Activated T-helper 1 cell treated with Interleukin-2 at 50 U/mL for 16 hours (primary cell): Measurements from ENCODE around the gene PRKAG2.
"Not testable (repeated sequence)": the region's sequence is repeated elsewhere in the genome, so short reads cannot be mapped to it uniquely, and the experiment has no call there.

Source experiments
- DNase-seq: peaks from one replicate; pipeline ENCODE4 v3.0.0-alpha.2; 2020; ENCODE audit warnings: low read depth

PRKAG2 gene

DNA sequence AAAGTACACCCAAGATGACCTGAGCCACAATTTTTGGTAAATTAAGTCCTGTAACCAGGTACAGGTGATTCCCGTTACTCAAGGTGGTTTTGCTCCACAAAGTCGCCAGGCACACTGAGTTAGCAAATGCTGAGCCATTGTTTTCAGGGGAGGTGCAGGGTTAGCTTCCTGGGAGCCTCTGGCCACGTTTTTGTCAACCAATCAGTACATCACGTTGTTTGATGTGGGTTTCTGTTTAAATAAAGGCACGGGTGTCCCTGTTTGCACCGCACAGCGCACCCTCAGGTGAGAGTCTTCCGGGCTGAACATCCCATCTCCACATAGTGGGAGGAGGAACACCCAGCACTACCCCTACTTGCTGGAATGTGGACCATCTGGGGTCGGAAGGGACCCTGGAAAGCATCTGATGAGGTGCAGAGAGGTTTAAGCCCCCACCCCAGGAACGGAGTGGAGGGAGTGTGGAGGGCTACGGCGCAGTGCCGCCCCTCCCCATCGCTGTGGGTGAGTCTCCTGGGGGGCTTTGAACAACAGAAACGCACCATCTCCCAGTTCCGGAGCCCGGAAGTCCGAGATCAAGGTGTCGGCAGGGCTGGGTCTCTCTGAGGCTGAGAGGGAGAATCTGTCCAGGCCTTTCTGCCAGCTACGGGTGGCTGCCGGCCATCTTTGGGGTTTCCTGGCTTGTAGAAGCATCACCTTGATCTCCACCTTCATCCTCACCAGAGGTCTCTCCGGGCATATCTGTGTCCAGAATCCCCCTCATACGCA is 42.5 kb downstream of the PRKAG2 start:
- no peak for DNase-seq

- no peak for DNase-seq
Measured at GRCh38 chr7:151833691-151834090, 43.2 kb downstream of the PRKAG2 start.

DNA sequence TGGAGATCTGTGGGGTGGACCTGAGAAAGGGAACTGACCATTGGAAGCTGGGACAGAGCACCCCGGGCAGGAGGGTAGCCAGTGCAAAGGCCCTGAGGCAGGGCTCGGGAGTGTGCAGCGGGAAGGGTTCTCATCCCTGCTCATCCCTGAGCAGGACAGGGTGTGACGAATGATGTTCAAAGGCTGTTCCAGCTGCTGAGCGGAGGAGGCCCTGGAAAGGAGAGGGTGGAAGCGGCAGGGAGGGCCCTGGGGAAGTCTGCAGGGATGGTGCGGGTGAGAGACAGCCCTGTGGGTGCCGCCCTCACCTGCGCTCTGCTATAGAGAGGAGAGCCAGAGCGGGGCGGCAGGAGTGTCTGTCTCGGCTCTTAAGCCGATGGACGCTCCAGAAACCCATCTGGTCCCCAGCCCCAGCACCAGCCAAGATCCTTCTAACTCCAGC is 43.7 kb downstream of the PRKAG2 start:
- DNase-seq, result no peak

DNA sequence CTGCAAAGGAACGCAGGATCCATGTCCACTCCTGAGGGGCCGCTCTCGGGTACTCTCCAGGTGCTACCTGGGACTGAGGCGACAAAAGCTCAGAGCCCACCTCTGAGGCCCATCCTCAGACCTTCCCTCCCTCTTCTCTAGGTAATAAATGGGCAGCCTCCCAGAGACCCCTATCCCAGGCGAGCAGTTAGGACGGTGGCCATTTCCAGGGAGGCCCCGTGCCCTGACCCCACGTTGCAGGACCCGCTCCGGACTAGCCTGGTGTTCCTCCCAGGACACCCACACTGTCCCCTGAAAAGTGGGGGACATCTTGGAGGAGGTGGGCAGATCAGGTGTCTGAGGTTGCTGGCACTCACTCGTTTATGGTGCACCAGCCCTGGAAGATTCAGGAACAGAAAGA is 44.3 kb downstream of the PRKAG2 start:
- DNase-seq, result no peak

DNA sequence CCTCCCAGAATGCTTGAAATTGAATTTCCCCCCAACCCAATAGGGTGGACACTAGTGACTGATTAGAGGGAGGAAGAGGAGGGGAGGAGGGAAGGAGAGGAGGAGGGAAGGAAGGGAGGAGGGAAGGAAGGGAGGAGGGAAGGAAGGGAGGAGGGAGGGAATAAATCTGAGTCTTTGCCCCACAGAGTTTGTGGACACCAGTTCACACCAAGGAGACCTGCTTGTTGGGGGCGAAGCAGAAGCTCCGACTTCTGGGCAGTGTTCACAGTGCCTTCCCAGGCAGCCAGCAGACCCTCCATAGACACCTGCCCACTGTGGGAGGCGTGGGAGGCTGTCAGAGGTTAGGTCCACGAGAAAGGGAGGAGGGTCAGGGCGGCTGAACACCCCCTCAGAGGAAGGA is 44.8 kb downstream of the PRKAG2 start:
- no peak for DNase-seq

- DNase-seq, result no peak
Measured at GRCh38 chr7:151831606-151832005, 45.3 kb downstream of the PRKAG2 start.

DNA sequence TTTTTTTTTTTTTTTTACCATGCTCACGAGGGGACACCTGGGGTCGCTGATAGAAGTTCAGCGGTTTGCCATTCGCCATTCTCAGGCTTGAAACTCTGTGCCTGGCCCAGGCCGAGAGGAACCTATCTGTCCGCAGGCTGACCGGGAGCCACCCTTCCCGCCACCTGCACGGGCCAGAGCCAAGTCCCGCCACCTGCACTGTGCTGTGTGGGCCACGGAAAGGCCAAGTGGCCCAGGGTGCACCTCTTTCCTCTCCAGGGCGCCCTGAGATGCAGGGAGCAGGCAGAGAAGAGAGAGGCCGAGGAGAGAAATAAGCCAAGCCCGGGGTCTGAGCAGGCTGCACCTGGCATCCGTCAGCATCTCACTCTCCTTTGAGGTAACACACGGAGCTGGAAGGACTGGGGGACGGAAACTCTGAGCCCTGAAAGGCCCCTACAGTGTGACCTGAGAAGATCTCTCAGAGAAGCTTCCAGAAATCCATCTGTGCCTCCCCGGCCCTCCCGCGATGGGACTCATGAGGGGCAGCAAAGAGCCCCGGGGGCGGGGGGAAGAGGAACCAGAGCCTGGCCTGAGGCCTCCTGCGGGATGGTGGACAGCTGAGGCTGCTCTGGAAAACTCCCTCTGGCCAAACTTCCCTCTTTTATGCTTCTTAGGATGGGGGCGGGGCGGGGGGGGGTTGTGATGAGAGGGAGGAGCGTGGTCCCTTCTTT is 46.6 kb downstream of the PRKAG2 start:
- no peak for DNase-seq

GRCh38 chr7:151829707-151830106 is 47.2 kb downstream of the PRKAG2 start:
- DNase-seq, result no peak

GRCh38 chr7:151827620-151828019 is 49.3 kb downstream of the PRKAG2 start:
- no peak for DNase-seq

DNA sequence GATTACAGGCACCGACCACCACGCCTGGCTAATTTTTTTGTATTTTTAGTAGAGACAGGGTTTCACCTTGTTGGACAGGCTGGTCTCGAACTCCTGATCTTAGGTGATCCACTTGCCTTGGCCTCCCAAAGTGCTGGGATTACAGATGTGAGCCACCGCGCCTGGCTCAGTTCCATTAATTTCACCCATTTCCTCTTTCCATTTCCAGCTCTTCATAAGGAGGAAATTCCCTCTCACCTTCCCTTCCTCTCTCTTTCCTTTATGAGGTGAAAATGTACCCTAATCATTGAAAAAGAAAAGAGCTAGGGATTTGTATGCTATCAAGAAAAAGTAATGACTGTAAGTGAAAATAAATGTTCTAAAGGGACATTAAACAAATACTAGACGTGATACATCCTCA is 50.6 kb downstream of the PRKAG2 start:
- not testable (repeated sequence) for DNase-seq

GRCh38 chr7:151825721-151826120 is 51.2 kb downstream of the PRKAG2 start:
- no peak for DNase-seq

DNA sequence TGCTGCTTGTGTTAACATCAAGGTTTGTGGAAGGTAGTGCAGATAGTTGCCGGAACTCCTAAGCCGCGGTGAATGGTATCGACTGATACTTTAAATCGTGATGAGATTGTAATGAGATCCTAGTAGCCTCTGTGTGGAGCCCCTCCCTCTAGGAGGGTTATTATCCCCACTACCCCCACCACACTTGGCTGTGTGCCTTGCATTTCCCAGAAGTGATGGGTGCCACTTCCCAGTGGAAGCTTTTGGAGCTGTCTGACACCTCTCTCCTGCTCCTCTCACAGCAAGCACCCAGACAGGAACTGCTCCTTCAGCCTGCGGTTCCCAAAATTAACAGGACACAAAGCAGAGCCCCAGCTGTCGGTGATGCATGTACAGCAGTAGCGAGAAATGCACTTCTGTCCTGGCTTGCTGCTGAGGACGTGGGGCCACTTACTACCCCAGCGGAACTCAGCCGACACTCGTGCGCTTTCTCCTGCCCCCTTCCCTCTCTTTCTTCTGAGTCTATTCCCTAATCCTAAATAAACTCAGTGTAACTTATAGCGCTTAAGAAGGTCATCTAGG is 52.5 kb downstream of the PRKAG2 start:
- DNase-seq, result no peak

GRCh38 chr7:151823566-151824372 is 53.1 kb downstream of the PRKAG2 start:
- DNase-seq, result no peak

DNA sequence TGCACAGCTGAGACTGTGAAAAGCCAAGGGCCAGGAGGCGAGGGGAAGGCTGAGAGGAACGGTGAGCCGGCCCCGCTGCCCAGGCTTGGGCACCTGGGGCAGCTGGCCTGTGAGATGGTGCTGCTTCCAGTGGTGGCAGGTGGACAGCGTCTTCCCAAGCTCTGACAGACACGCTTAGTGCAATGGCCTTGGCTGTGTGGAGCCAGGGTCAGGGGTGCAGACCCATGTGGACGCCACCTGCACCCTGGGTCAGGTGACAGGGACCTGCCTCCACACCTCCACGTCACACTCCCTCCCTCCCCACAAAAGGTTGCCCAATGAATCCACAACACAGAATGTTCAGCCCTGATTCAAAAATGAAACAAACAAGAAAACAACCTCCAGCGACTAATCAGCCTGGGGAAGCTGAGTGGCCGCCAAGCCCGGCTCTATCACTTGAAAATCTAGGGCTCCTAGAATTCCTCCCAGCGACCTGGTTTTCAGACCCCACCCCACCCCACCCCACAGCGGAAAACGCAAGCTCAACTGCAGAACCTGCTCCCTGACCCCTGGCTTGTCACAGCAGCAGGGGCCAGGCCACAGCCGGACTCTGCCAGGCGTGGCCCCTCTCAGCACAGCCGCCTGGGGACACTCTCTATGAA is 54.3 kb downstream of the PRKAG2 start:
- no peak for DNase-seq

DNA sequence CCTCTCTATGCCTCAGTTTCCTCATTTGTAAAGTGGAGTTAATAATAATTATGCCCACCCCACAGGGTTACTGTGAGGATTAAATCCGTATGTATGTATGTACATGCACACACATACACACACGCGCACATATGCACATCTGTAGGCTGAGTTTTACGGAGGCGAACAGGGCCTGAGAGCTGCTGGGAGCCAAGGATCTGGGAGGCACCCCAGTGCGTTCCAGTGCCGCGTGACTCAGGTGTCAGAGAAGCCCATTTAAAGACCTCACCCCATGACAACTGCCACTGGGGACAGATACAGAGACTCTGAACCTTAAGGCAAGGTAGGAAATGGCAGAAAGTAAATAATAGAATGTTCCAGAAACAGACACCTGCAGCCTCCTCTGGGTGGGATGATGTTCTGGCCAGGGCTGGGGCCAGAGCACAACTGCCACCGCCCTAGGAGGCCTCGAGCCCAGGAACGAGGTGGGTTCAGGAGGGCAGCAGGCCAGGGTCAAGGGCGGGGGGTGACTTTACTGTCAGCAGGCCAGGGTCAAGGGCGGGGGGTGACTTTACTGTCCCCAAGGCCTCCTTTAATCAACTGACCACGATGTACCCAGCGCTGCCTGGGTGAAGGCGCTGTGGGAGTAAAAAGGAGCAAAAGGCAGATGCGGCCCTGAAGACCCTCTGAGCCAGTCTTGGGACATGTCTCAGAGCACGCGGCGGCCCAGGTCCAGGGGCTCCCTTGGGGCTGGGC is 54.9 kb downstream of the PRKAG2 start:
- DNase-seq, result no peak

- DNase-seq, result no peak
Measured at GRCh38 chr7:151821226-151821625, 55.7 kb downstream of the PRKAG2 start.

DNA sequence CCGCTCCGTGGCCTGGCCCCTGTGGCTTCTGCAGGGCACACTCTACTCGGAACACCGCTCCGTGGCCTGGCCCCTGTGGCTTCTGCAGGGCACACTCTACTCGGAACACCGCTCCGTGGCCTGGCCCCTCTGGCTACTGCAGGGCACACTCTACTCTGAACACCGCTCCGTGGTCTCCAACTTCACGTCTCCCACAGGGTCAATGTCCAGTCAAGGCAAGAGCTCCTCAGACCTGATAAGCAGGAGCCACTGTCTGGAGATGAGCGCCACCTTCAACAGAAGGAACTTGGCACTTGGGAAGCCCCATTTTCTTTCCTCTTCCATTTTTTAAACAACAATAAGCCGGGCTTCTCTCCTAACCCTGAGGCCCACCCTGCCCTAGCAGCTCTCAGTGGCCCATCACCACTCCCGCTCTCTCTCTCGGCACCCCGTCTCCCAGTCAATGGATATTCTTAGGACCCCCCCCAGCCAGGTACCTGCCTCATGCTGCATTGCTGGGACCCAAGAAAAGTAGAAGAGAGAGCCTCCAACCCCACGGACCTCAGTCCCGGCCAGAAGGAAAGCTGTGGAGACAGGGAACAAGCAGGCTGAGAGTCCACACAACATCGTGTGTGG is 56.3 kb downstream of the PRKAG2 start:
- no peak for DNase-seq

DNA sequence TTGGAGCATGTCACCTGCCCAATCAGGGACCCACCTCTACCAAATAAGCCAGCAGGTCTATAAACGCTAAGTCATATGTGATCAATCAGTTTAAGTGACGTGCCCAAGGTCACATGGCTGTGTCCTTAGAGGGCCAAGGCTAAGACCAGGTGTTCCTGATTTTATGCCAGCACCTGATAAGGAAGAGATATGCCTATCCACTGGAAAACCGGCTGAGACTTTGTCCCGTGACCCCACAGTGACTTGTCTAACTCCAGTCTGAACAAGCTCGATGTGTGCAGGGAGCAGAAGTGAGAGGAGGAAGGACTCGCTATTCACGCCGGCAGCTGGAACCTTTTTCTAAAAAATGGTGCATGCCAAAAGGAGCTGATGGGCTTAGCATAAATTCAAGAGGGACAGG is 57.0 kb downstream of the PRKAG2 start:
- DNase-seq, result no peak

GRCh38 chr7:151818674-151819519 is 58.0 kb downstream of the PRKAG2 start:
- DNase-seq, result no peak
